SJCRH30 (cell line): ENCODE measurements around the gene MYL12A. TPM values are rescaled to one million over a fixed set of nuclear protein-coding genes. Genes with fewer than 3 reads are reported as not detected.

Experiments used
- DNase-seq, 2 experiments: peaks; one replicate each; pipeline ENCODE4 v3.0.0-alpha.2; 2015 to 2020
- H3K27ac ChIP-seq: fragments of 250-450 bp; sonication (Bioruptor Pico); 2 replicates; pipeline ENCODE4 v1.5.1; 2020; ENCODE audit warnings: mild to moderate bottlenecking, moderate library complexity
- H3K27me3 ChIP-seq: fragments of 250-450 bp; sonication (Bioruptor Pico); 2 replicates; pipeline ENCODE4 v1.5.1; 2020; ENCODE audit warnings: mild to moderate bottlenecking, moderate library complexity
- H3K36me3 ChIP-seq: fragments of 250-450 bp; sonication (Bioruptor Pico); 2 replicates; pipeline ENCODE4 v1.5.1; 2020; ENCODE audit warnings: mild to moderate bottlenecking, moderate library complexity
- H3K4me1 ChIP-seq: fragments of 250-450 bp; sonication (Bioruptor Pico); 2 replicates; pipeline ENCODE4 v1.5.1; 2020; ENCODE audit warnings: mild to moderate bottlenecking, moderate library complexity
- H3K4me3 ChIP-seq: fragments of 250-450 bp; sonication (Bioruptor Pico); 2 replicates; pipeline ENCODE4 v1.5.1; 2020; ENCODE audit warnings: mild to moderate bottlenecking, moderate library complexity
- H3K9me3 ChIP-seq: fragments of 250-450 bp; sonication (Bioruptor Pico); replicated peaks from 2 replicates; pipeline ENCODE4 v1.5.1; 2020; ENCODE audit warnings: mild to moderate bottlenecking, moderate library complexity
- total RNA-seq: library from RNA; depleted of rRNA; stranded (reverse); fragments of >200 nt; shearing (Covaris generic); gene quantifications from 2 replicates; pipeline ENCODE4 v1.2.3, GENCODE V29; 2014

MYL12A gene
- total RNA-seq, 1 experiment from 2014 or later = 207 TPM

- no peak overlapping the region for H3K27ac ChIP-seq
- peaks cover 7% of the 10 kb centered on the region for H3K36me3 ChIP-seq
- peaks cover 20% of the 10 kb centered on the region for H3K4me1 ChIP-seq
- no peaks in the 10 kb centered on the region for H3K27me3 ChIP-seq
- H3K4me3 ChIP-seq = no peak overlapping the region
- H3K9me3 ChIP-seq = no peaks in the 10 kb centered on the region
- DNase-seq = no peak
Observed at GRCh38 chr18:3279201-3280185, 31.9 kb downstream of the MYL12A start.

GRCh38 chr18:3281456-3282400 is 34.1 kb downstream of the MYL12A start:
- Histone ChIP-seq H3K27ac (peak overlapping the region; percentile 71), H3K4me1 (peaks cover 20% of the 10 kb centered on the region)
- DNase-seq = peak in 1 of 2 experiments; percentile 85

GRCh38 chr18:3283253-3283863 is 35.8 kb downstream of the MYL12A start:
- H3K27ac ChIP-seq = peak overlapping the region; percentile 71
- H3K9me3 ChIP-seq = no peaks in the 10 kb centered on the region
- peak overlapping the region; percentile 54 for H3K4me3 ChIP-seq
- H3K36me3 ChIP-seq = no peaks in the 10 kb centered on the region
- H3K4me1 ChIP-seq = peaks cover 20% of the 10 kb centered on the region
- H3K27me3 ChIP-seq = no peaks in the 10 kb centered on the region
- peak in 1 of 2 experiments; percentile 11 for DNase-seq

More at GRCh38 chr18:3281456-3282400, 34.1 kb downstream of the MYL12A start:
- H3K36me3 ChIP-seq = 0 out of 2 replicates have a peak, but pooled peaks cover 2% of the 10 kb centered on the region
- H3K27me3 ChIP-seq = no peaks in the 10 kb centered on the region
- H3K4me3 ChIP-seq = peak overlapping the region; percentile 54; the same call in 1 of the 2 replicates
- H3K9me3 ChIP-seq = no peaks in the 10 kb centered on the region

GRCh38 chr18:3283908-3284307 is 36.3 kb downstream of the MYL12A start:
- H3K27me3 ChIP-seq = no peaks in the 10 kb centered on the region
- H3K4me3 ChIP-seq = peak overlapping the region; percentile 54
- H3K9me3 ChIP-seq = no peaks in the 10 kb centered on the region
- peak overlapping the region; percentile 71 for H3K27ac ChIP-seq
- no peaks in the 10 kb centered on the region for H3K36me3 ChIP-seq
- peaks cover 20% of the 10 kb centered on the region for H3K4me1 ChIP-seq
- DNase-seq = peak; percentile 51 to 68

- no peaks in the 10 kb centered on the region for H3K27me3 ChIP-seq
- peaks cover 20% of the 10 kb centered on the region for H3K4me1 ChIP-seq
- H3K4me3 ChIP-seq = no peak overlapping the region
- no peaks in the 10 kb centered on the region for H3K36me3 ChIP-seq
- H3K27ac ChIP-seq = no peak overlapping the region
- no peaks in the 10 kb centered on the region for H3K9me3 ChIP-seq
- no peak for DNase-seq
Observed at GRCh38 chr18:3284501-3284900, 36.9 kb downstream of the MYL12A start.

GRCh38 chr18:3286159-3286558 is 38.6 kb downstream of the MYL12A start:
- Histone ChIP-seq H3K4me1 (peaks cover 20% of the 10 kb centered on the region), H3K27me3 (no peaks in the 10 kb centered on the region), H3K4me3 (no peak overlapping the region), H3K9me3 (no peaks in the 10 kb centered on the region), H3K36me3 (no peaks in the 10 kb centered on the region), H3K27ac (no peak overlapping the region)
- no peak for DNase-seq

- no peaks in the 10 kb centered on the region for H3K27me3 ChIP-seq
- peaks cover 2% of the 10 kb centered on the region; the same call in 1 of the 2 replicates for H3K4me1 ChIP-seq
- no peaks in the 10 kb centered on the region for H3K36me3 ChIP-seq
- H3K4me3 ChIP-seq = no peak overlapping the region
- DNase-seq = no peak
- no peaks in the 10 kb centered on the region for H3K9me3 ChIP-seq
- H3K27ac ChIP-seq = no peak overlapping the region
Observed at GRCh38 chr18:3293196-3293951, 45.8 kb downstream of the MYL12A start.

GRCh38 chr18:3294435-3295080 is 47.0 kb downstream of the MYL12A start:
- Histone ChIP-seq H3K4me1 (peaks cover 2% of the 10 kb centered on the region; the same call in 1 of the 2 replicates), H3K9me3 (no peaks in the 10 kb centered on the region), H3K36me3 (no peaks in the 10 kb centered on the region), H3K27ac (no peak overlapping the region), H3K27me3 (no peaks in the 10 kb centered on the region), H3K4me3 (no peak overlapping the region)
- DNase-seq = peak; percentile 25 to 30

GRCh38 chr18:3297025-3297984 is 49.7 kb downstream of the MYL12A start:
- DNase-seq = peak; percentile 47 to 49
- no peaks in the 10 kb centered on the region for H3K9me3 ChIP-seq
- no peak overlapping the region for H3K4me3 ChIP-seq
- H3K36me3 ChIP-seq = no peaks in the 10 kb centered on the region
- H3K27me3 ChIP-seq = no peaks in the 10 kb centered on the region
- no peak overlapping the region for H3K27ac ChIP-seq
- H3K4me1 ChIP-seq = peaks cover 2% of the 10 kb centered on the region; the same call in 1 of the 2 replicates

- DNase-seq = no peak
- Histone ChIP-seq H3K4me1 (peaks cover 4% of the 10 kb centered on the region; the same call in 1 of the 2 replicates), H3K9me3 (no peaks in the 10 kb centered on the region), H3K27me3 (no peaks in the 10 kb centered on the region), H3K36me3 (no peaks in the 10 kb centered on the region), H3K4me3 (no peak overlapping the region), H3K27ac (no peak overlapping the region)
Observed at GRCh38 chr18:3304832-3305231, 57.2 kb downstream of the MYL12A start.

- DNase-seq = peak in 1 of 2 experiments; percentile 43
Observed at GRCh38 chr18:3305354-3305762, 57.8 kb downstream of the MYL12A start.

More at GRCh38 chr18:3305354-3305762, 57.8 kb downstream of the MYL12A start:
- no peak overlapping the region for H3K4me3 ChIP-seq
- no peak overlapping the region for H3K27ac ChIP-seq
- H3K27me3 ChIP-seq = no peaks in the 10 kb centered on the region
- H3K4me1 ChIP-seq = peaks cover 4% of the 10 kb centered on the region; the same call in 1 of the 2 replicates
- no peaks in the 10 kb centered on the region for H3K9me3 ChIP-seq
- H3K36me3 ChIP-seq = no peaks in the 10 kb centered on the region
